ENCODE data around the gene SLC39A11.

The SLC39A11 gene

DNA sequence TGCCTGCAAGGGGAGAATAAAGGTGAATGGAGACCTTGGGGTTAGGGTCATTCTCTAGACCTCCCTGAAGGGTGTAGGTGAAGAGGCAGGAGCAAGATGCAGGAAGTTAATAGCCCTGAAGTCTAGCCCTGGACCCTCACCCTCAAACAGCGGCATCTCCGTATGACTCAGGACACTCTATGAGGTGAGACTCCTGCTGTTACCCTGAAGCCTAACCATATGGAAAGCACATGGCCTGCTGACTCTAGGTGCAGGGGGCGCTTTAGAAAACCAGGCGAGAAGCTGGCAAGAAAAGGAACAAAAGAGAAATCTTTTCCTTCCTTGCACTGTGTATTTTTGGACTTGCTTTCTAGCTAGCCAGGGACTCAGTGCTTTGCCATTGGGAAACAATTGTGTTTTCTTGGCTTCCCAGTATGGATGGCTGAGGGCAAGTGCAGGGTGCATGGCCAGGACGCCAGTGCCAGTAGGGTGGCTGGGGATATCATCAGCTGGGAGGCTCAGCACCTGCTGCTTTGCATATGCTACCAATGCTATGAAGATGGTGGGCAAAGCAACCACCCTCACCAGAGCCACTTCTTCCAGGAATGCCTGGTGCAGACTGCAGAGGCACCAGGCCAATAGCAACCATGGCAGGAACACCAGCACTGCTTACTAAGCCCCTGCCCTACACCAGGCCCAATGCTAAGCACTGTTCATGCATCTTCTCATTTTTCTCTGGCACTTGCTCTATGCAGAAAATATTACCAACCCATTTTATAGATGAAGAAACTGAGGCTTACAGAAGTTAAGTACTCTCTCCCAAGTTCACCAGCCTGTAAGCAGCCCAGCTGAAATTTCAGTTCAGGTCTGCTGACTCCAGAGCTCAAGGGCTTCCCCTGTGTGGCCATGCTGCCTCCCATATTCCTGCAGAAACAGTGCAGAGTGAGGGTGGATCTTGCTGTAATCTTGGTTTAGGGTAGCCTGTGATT is 425.1 kb downstream of the SLC39A11 start:
- DNase-seq = no peak

DNA sequence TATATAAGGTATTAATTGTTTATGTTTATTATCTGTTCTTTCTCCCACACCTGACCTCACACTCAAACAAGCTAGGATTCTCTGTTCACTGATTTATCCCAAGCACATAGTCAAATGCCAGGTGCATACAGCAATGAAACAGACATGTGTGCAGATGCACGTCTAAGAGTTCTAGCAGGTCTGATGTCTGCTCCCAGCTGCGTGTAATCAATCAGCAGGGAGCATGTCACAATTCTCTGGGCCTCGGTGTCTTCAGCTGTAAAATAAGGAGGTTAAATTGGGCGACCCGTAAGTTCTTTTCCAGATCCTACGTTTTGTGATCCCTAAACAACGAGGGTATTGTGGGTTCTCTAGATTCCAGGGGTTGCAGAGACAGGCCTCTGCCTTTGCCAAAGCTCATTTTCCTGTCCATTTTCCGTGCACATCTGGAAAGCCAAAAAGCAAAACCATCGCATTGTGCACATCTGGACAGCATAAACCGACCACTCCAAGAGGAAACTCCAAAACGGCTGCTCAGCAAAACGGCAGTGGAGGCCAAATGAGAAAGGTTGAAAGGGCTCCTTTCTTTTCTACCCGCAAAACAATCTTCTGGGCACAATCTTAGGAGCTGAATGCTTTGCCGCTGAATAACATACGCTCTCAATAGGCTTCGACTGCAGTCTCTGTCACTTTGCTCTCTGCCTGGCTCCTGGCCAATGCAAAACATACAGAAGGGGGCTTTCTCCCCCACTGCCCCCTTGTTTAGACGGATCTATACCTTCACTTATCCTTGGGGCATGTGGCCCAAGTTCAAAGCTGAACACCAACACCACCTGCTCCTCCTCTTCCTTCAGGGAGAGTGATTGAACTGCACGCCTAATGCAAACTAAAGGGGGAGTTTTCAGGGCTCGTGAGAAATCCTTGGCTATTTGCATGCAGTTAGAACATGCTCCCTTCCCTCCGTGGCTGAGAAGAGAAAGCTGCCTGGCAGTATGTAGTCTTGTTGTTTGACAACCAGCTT is 426.3 kb downstream of the SLC39A11 start:
- no peak for DNase-seq

DNA sequence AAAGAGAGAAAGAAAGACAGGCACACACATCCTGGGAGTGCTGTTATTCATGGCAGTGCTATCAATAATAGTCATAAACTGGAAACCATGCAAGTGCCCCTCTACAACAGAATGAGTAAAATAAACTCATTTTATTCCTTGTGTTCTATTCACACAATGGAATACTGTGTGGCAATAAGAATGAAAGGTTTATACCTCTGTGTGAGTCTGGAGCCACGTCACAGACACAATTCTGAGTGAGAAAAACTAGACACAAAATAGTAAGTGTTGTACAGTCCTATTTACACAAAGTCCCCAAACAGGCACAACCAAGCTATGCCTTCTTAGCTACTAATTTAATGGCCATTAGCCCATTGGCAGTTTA is 429.7 kb downstream of the SLC39A11 start:
- DNase-seq = no peak

DNA sequence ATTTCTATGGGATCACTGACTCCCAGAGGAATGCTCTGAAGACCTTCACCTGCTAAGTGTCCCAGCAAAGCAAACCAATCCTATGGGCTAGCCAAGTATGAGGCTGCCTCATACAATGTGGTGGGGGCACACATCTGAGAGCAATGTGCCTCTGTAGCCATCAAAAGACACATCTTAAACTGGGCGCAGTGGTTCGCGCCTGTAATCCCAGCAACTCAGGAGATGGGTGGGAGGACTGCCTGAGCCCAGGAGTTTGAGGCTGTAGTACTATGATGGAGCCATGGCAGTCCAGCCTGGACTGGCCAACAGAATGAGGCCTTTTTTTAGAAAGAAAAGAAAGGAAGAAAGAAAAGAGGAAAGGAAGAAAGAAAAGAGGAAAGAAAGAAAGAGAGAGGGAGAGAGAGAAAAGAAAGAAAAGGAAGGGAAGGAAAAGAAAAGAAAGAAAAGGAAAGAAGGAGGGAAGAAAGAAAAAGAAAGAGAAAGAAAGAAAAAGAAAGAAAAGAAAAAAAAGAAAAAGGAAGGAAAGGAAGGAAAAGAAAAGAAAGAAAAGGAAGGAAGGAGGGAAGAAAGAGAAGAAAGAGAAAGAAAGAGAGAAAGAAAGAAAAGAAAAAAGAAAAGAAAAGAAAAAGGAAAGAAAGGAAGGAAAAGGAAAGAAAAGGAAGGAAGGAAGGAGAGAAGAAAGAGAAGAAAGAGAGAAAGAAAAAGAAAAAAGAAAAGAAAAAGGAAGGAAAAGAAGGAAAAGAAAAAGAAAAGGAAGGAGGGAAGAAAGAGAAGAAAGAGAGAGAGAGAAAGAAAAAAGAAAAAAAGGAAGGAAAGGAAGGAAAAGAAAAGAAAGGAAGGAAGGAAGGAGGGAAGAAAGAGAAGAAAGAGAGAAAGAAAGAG is 430.3 kb downstream of the SLC39A11 start:
- DNase-seq = no peak

DNA sequence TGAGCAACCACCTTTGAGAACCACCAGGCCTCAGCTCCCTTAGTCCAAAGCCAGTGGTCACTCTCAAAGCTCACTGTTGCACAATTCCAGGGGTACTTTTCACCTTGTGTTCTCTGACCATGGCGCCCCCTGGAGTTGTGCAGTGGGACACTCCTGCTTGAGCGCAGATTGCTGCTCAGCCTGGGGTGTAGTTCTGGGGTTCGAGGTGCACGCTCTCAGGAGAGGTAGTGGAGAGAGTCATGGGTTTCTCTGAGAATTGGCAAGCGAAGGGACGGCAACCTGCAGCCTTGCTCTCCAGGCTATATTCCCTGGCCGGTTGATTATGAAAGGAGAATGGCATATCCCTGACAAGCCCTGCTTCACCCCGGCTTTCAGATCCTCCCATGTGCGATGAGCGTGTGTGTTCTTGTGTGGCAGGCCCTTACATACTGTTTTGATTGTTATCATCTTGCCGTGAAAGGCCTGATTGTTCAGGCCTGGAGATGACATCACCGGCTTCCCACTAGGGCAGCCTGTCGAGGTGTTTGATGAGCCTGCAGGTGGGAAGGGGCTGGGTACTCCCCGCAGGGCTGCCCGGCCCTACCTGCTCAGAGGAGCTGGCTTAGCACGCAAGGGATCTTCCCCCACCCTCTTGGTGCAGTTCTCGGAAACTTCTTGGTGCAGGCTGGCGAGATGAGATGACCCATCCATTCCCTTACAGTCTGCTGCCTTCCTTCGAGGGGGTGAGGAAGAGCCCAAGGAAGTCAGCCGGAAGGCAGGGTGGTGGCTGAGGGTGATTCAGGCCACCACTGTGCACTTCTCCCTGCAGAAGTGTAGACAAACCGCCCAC is 431.2 kb downstream of the SLC39A11 start:
- no peak for DNase-seq

DNA sequence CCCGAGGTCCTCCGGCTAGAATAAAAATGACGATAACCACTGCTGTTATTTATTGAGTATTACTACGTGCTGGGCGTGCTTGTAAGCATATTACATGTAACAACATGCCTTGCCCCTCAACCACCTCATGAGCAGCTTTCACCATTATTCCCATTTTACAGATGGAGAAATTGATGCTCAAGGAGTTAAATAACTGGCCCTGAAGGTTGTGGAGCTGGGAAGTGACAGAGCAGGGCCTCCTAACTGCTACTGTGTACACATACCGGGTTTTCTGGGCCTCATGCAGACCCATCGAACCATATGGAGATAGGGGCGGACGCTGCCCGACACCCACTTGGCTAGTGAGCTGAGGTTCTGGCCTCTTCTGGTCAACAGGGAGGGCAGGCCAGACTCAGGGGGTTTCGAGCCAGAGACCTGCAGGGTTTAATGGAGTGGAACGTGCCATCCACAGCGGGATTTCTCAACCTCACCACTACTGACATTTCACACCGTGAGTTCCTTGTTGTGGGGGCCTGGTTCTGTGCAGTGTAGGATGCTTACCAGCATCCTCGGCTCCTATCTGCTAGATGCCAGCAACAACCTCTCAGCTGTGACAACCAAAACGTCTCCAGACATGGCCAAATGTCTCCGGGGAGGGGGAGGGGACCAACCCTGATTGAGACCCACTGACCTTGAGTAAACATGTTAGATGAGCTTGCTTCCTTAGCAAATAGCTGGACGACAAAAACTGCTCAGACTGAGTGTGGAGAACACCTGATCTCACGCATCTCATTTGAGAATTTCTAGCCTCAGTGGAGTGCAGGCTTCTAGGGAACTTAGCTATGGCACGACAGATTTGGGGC is 432.0 kb downstream of the SLC39A11 start:
- no peak for DNase-seq

DNA sequence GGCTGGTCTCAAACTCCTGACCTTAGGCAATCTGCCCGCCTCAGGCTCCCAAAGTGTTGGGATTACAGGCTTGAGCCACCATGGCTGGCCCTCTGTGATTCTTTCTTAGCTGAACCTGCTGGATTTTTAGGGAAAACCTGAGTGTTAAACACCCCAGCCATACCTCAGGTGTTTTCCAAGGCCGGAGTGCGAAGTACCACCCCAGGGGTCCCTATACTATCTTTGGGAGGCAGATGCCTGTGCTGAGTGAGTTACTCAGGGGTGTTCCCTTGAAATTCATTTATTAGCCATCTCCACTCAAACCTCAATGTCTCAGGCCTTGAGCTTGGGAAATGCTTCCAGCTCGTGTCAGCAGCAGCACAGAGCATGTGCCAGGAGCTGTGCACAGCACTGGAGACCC is 432.7 kb downstream of the SLC39A11 start:
- no peak for DNase-seq

DNA sequence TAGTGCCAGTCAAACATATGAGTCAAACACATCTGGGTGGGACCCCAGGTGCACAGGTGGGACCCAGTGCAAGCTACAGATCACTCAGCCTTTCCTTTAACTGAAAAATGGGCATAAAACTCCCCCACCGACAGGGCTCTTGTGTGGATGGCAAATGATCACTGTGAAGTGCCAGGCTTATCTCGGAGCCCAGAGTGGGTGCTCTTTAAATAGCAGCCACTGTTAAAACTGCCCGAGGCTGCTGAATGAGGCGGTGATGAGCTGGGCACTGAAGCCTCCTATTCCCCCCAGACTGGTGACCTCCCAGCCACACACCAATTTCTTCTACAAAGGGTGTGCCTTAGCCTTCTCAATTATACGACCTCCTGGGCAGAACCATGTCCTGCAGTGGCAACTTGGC is 433.8 kb downstream of the SLC39A11 start:
- no peak for DNase-seq

DNA sequence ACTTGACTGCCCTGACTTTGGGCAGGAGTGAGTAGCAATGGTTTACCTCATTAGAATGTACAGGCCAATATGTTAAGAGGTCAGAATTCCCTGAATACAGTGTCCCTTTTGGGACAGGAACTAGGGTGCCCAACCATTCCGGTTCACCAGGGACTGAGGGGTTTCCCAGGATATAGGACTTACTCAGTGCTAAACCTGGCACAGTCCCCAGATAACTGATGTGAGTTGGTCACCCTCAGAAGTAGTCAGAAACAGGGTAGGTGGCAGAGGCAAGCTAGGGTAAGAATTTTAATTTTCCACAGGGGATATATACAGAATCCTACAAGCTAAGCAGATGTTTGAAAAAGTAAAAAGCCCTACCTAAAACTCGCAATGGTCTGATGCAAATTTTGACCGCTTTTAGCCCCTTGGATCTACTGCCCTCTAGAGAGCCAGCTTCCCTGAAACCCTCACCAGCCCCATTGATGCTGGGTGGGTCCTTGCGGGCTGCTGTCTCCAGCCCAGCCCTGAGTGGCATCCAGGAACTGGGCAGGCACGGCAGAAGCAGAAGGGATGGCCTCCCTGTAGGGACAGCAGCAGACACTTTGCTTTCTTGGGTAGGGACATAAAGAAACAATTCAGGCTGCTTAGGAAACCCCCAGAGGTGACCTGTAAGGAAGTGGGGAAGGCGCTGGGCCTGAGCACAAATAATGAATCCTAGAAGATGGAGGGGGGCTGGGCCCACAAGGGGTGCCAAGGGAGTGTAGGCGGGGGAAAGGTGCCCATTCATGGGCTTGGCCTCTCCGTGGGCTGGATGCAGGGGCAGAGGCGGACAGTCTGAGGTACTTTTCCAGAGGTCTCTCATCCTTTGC is 434.8 kb downstream of the SLC39A11 start:
- DNase-seq = no peak

DNA sequence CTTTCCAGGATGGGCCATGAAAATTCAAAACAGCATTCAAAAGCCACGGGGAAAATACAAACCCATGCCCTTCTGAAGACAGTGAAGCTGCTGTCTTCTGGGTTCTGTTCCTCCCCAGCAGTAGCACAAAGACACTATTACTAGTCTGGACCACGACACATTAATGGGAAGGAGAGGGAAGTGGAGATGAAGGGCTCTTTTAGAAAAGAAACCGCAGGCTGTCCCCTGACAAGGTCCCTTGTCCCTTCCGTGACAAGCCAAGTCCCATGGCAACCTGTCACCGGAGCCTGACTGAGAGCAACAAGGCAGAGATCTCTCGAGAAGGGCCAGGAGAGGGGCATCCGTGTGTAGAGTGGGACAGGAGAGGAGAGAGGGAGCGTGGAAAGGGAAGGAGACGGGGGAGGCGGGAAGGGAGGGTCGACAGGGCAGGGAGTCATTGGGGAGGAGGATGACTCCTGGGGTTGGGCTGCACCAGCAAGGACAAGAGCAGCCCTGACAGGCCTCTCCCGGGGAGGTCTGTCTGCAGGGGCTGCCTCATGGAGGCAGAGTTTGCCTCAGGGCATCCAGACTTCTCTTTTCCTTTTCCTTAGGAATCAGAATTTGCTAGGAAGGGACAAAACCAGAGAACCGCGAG is 436.2 kb downstream of the SLC39A11 start:
- DNase-seq = no peak

DNA sequence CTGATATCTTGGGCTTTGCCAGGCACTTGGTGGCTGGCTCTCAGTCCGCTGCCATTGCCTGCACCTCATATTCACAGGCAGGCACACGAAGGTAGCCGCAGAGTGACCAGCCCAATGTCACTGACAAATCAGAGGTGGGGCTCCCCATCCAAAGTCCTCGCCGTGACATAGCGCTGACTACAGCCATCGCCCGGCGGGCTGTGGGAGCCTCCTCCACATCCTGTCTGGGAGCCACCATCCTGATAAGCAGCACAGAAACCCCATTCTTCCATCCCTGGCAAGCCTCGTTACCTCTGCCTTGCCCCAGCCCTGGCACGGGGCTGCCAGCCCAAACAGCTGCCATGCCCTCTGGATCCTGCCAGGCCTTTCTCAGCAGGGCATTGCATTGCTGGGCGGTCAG is 437.8 kb downstream of the SLC39A11 start:
- no peak for DNase-seq

DNA sequence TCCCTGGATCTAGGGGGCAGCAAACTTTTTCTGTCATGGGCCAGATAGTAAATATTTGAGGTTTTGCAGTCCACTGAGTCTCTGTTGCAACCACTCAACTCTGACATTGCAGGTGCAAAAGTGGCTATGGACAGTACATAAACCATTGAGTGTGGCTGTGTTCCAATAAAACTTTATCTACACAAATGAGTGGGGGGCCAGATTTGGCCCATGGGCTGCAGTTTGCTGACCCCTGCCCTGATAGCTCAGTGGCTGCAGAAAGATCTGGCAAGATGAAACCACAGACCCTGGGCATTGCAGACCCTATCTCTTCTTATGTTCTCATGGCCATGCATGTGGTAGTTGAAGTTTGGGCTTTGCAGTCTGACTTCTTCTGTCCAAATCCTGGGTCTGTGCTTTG is 440.5 kb downstream of the SLC39A11 start:
- DNase-seq = no peak

DNA sequence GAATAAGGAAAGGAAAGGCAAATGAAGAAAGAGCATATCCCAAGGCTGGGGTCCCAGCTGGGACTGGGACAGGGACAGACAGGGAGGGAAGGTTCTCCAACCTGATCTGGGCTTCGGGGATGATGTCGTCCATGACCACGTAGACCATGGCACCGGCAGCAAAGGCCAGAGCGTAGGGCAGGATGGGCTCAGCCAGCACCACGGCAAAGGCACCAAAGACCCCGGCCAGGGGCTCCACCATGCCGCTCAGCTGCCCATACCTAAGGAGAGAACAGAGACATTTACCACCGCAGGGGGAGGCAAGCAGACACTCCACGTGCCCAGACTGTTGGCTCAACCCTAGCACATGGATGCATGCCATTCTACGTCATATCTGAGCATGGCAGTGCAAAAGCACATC is 443.8 kb downstream of the SLC39A11 start:
- no peak for DNase-seq

DNA sequence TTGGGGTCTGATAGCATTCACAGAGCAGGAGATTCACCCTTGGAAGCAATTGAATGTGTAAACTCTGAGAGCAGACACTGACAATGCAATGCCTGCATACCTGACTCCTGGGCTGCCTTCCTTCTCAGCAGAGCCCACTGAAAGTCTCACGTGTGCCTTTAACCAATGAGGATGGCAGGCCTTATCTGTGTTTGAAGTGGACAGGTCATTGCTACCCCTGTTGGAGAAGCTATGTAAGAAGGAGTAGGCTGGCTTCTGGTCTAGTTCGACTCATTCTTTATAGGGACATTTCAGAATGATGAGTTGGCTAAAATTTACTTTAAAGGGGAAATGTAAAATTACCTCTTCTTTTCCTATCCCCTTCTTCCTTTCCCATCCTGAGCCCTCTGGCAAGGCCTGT is 446.3 kb downstream of the SLC39A11 start:
- DNase-seq = no peak

DNA sequence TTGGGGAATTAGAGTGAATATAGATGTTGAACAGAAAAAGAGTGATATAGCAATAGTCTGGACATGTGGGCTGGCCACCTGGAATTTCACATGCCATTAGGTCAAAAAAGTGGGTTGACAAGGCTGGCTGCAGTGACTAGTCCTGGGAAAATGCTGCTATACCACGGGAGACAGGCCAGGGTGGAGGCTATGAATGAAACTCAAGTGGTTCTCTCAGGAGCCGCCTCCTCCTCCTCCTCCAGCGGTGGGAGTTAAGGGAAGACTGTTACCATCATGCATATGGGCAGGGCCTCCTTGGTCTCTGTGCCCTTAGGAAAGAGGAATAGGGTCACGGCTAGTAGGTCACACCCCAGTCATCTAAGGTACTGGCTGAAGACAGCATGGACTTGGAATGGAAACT is 448.0 kb downstream of the SLC39A11 start:
- no peak for DNase-seq

DNA sequence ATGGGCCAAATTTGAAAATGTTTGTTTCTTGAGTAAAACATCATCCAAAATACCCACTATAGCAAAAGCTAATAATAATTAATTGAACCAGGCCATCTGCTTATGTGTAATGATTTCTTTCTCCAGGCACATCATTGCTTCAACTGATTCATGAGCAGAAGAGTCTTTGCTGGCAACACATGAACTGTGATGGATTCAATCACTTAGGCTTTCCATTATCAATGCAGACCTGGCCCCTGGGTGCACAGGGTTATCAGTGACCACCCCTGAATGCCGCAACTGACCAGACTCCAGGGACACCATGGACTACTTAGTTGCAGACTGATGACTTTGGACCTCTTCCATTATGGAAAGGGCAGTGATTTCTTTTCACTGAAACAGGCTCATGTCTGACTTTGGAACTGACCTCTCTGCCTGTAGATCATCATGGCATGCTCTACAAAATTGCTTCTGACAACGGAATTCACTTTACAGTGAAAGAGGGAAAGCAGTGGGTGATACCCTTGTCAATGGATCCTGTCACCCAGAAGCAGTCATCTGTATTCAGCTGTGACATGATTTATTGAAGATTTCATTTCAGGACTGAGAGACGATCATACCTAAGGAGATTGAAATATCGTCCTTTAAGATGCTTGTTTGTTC is 448.8 kb downstream of the SLC39A11 start:
- DNase-seq = no peak

DNA sequence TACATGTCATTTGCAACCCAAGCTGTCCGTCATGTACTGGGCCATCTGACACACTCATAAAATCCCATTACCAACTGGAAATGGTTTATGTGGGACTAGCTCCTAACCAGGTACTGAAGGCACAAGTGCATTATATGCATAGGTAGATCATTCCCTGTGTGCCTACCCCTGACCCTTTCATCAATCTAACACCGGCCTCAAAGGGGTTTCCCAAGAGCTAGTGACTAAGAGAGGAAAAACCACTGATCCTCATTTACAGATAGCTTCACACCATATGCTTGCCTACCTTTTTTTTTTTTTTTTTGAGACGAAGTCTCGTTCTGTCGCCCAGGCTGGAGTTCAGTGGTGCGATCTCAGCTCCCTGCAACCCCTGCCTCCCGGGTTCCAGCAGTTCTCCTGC is 449.8 kb downstream of the SLC39A11 start:
- DNase-seq = no peak

DNA sequence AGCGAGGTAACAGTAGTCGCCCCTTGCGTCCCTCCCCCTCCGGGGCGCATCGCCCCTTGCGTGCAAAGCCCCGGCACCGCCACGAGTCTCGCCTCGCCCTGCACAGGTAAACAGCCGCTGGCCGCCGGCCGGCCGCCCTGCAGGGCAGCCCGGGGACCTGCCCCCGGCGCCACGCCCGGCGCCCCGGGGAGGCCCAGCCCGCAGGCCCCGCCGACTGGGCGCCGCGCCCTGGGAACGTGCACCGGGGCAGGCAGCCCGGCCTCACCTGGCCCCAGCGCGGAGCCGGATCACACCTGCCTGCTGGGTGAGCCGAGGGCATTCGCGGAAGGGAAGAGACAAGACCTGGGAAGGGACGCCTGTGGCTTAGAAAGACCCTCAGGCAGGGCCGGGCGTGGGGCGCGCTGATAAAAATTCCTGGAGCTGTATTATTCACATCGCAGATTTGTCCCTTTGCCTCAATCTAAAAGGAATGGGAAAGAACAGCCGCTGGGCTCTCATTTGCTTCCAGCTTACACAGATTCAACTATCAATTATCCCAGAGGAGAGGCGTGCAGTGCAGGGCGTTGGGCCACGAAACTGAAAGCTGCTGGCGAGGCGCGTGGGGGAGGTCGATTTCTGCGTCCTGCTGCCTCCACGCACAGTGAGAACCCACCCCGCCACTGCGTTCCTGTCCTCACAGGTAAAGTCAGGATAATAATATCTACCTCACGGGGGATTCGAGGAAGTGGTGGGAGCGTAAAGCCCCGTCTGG is 451.9 kb downstream of the SLC39A11 start:
- no peak for DNase-seq

Measured in CD4-positive, alpha-beta T cell treated with Interleukin-21 for 1 hour (primary cell).